NCI-H1436 (cell line): ENCODE results near the gene FAM200A.
"Not testable (repeated sequence)": the region's sequence is repeated elsewhere in the genome, so short reads cannot be mapped to it uniquely, and the experiment has no call there.

Experiments
- DNase-seq: peaks from one replicate; lab custom pipeline; 2025; lab: John Stamatoyannopoulos, UW

The FAM200A gene

GRCh38 chr7:99559175-99559915 lies 7.4 kb upstream of the FAM200A start:
- DNase-seq = no peak

DNA sequence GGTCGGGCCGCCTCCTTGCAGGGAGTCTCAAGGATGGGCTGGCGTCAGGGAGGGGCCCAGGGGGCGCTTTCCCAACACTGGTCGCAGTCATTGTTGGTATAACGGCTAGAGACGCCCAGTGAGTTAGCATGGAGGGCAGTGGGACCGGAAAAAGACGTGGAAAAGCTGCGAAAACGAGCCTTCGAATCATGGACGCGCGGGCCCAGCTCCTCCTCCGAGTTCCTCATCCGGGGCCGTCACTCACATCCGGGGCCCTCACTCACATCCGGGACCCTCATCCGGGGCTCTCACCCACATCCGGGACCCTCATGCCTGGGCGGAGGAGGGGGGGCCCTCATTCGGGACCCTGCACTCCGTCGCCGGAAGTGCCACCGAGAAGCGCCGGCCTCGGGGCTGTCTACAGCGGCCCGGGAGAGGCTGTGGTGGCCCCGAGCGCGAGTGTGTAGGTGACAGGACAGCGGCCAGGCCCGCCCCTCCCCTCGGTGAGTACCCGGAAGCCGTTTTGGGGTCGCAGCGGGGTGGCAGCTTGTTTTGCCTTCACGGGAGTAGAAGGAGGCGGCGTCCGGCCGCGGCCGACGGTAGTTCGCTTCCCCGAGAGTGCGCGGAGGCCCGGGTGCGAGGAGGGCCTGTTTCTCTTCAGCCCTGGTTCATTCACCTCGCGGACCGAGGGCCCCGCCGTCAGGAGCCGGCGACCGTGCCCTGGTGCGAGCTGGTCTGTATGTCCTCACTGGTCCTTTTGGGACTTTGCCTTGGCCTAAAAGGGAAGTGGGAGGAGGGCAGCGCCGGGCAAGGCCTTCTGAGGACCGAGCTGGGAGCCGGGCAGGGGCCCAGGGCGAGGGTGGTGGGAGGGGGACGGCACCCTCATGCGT lies 6.6 kb upstream of the FAM200A start, which contains the start of gene ZNF655:
Gene ZNF655 (plus strand): TSS at position 337 of the 869 bp plus-strand sequence. CDS start 1,918 bp downstream, outside the sequence.
- DNase-seq = peak; percentile 94

DNA sequence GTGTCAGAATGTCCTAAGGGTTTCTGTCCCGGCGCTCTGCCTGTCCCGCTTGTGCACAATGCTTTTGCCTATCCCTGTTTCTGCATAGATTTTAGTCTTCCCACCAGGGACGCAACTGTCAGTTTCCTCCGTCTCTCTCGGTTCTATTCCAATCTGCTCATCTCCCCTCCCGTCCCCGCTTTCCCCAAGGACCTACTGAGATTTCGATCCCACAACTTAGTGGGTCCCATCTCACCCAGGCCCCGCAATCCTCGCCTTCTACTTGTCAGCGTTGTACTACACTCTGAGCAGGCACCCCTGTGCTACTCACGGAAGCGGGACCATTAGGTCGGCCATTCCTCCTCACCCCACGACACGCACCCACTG lies 6.0 kb upstream of the FAM200A start:
- no peak for DNase-seq

GRCh38 chr7:99557196-99557607 lies 5.3 kb upstream of the FAM200A start:
- DNase-seq = no peak

DNA sequence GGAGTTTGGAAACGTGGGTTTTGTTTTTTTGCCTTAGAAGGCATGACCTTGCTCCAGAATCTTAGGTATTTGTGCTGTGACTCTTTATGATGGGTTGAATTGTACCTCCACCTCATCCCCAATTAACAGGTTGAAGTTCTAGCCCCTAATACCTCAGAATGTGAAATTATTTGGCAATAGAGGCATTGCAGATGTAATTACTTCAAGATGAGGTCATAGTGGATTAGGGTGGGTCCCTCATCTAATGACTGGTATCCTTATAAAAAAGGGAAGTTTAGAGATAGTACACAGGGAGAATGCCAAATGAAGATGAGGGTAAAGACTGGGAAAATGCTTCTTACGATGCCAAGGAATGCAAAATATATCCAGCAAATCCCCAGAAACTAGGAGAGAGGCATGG lies 3.0 kb upstream of the FAM200A start:
- no peak for DNase-seq

GRCh38 chr7:99553039-99553438 lies 1.1 kb upstream of the FAM200A start:
- DNase-seq = no peak

- no peak for DNase-seq
Measured at GRCh38 chr7:99551334-99551733, 580 bp downstream of the FAM200A start.

DNA sequence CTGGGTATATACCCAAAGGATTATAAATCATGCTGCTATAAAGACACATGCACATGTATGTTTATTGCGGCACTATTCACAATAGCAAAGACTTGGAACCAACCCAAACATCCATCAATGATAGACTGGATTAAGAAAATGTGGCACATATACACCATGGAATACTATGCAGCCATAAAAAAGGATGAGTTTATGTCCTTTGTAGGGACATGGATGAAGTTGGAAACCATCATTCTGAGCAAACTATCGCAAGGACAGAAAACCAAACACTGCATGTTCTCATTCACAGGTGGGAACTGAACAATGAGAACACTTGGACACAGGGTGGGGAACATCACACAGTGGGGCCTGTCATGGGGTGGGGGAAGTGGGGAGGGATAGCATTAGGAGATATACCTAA lies 2.4 kb downstream of the FAM200A start:
- not testable (repeated sequence) for DNase-seq

GRCh38 chr7:99545308-99545707 lies 6.6 kb downstream of the FAM200A start:
- DNase-seq = not testable (repeated sequence)

DNA sequence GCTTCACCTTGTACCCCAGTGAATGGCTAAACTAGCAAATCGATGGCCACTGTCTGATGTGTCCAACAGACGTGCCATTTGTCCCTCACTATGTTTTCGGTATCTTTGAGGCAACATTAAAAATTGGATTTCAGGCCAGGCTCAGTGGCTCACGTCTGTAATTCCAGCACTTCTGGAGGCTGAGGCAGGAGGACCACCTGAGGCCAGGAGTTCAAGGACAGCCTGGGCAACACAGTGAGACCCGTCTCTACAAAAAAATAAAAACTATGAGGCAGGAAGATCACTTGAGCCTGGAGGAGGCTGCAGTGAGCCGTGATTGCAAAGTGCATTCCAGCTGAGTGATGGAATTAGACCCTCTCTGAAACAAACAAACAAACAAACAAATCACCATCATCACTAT lies 8.0 kb downstream of the FAM200A start:
- DNase-seq = no peak

GRCh38 chr7:99543081-99543671 lies 8.7 kb downstream of the FAM200A start:
- DNase-seq = no peak

GRCh38 chr7:99541212-99541611 lies 10.7 kb downstream of the FAM200A start:
- DNase-seq = no peak

DNA sequence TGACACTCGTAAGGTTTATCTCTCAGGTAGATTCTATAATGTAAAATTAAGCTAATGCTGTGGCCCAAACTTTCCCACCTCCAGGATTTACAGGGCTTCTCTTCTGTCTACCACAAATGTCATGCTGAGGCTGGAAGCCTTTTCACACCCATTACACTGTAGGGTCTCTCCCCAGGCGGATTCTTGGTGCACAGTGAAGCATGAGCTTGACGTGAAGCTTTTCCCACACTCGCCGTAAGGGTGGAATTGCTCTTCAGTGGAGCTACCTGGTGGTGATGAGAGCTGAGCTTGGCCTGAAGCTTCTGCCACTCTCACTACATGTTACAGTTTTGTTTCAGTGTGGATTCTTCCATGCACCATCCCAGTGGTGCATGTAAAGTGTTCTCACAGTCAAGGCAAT lies 11.4 kb downstream of the FAM200A start:
- no peak for DNase-seq

DNA sequence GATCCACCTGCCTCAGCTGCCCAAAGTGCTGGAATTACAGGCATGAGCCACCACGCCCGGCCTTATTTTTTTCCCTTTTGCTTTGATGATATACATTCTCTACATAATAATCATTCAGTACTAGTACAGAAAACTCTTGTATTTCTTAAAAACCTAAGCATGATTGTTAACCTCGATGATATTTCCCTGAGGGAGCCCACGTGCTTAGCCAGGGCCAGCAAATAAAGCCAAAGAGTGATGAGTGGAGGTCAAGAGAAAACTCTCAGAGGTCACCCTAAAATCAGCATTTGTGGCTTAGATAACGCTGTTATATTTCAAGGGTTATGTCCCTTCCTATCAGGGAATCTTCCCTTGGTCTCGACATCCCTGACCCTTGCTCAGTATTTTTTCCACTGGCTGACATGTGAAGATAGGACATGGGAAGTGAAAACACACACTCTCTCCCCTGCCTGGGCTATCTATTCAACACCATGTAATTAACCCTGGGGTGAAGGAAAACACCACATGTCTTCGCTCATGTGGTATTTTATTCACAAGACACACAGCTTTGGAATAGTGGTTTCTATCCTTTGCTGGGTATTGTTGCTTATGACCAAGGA lies 12.6 kb downstream of the FAM200A start:
- no peak for DNase-seq

GRCh38 chr7:99535667-99536066 lies 16.2 kb downstream of the FAM200A start:
- no peak for DNase-seq

DNA sequence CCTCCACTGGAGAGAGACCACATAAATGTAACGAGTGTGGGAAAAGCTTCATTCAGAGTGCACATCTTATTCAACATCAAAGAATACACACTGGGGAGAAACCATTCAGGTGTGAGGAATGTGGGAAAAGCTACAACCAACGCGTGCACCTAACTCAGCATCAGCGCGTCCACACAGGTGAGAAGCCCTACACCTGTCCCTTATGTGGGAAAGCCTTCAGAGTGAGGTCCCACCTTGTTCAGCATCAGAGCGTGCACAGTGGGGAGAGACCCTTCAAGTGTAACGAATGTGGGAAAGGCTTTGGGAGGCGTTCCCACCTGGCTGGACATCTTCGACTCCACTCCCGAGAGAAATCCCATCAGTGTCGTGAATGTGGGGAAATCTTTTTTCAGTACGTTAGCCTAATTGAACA lies 20.6 kb downstream of the FAM200A start:
- no peak for DNase-seq

GRCh38 chr7:99525713-99526440 lies 26.0 kb downstream of the FAM200A start:
- DNase-seq = no peak

- no peak for DNase-seq
Measured at GRCh38 chr7:99521399-99521798, 30.5 kb downstream of the FAM200A start.

DNA sequence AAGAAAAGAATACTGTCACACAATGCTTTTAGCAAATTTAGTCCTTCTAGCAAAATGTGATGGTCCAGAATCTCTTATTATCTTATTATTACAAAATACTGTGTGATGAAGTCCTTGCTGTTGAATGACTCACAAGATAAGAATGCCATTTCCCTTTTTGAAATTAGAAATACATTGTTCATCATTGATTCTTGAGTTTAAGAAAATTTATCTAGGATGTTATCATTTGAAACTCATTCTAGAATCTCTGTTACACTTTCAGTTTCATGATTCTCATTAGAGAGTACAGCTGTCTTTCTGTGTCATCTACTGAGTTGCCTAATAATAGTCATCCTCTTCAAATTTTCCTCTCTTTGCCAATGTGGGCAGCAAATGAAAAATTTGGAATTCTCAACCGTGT lies 37.9 kb downstream of the FAM200A start:
- DNase-seq = no peak

- DNase-seq = no peak
Measured at GRCh38 chr7:99505324-99505662, 46.6 kb downstream of the FAM200A start.

DNA sequence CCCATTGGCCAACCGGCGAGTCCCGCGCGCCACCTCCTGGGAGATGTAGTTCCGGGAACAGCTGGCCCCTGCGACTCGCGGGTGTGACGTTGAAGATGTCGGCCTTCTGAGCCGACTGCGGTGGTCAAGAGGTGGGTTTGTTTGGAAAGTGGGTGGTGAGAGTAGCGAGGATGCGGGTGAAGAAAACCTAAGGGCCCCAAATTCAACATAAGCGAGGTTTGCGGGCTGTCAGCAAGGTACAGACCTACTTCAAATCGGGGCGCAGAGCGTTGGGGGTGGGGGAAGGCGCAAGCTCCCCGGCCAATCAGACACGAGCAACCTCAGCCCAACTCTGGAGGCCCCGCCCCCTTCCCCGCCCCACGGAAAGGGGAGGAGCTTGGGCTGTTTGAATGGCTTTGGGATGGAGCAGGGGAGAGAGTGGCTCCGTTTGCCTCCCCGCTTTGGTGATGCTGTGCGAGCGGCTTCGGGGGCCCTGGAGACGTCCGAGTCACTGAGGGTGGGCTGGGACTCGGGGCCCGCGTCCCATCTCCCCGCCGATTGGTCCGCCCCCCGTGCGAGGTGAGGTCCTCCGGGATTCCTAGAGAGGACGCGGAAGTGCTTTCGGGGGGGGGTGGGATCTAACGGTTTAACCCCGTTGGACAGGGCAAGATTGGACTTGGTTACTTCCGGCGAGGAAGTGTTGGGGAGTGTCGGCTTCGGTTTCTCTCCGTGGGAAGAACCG lies 47.2 kb downstream of the FAM200A start, which contains the start of gene ZKSCAN5:
Gene ZKSCAN5 (plus strand): TSS at position 60 of the 721 bp plus-strand sequence. CDS start 1,383 bp downstream, outside the sequence.
- peak; percentile 93 for DNase-seq
